T1000 (cell line): ENCODE results near the gene YJU2.
"Not testable (repeated sequence)": the region's sequence is repeated elsewhere in the genome, so short reads cannot be mapped to it uniquely, and the experiment has no call there.

Experiments used
- DNase-seq: peaks from one replicate; lab custom pipeline; 2025; ENCODE audit warnings: mixed read lengths; lab: John Stamatoyannopoulos, UW

The YJU2 gene

GRCh38 chr19:4267901-4268815 is 21.3 kb downstream of the YJU2 start:
- no peak for DNase-seq

GRCh38 chr19:4268816-4269430 is 22.0 kb downstream of the YJU2 start:
- no peak for DNase-seq

- DNase-seq: no peak
These were observed 26.0 kb downstream of the YJU2 start for GRCh38 chr19:4272894-4273293.

- DNase-seq: not testable (repeated sequence)
These were observed 27.4 kb downstream of the YJU2 start for GRCh38 chr19:4274321-4274686.

- no peak for DNase-seq
These were observed 30.4 kb downstream of the YJU2 start for GRCh38 chr19:4277191-4277696.

- DNase-seq: no peak
These were observed 31.1 kb downstream of the YJU2 start for GRCh38 chr19:4278010-4278409.

GRCh38 chr19:4278419-4279266 is 31.8 kb downstream of the YJU2 start, which contains the start of gene SHD:
TSS of gene SHD (plus strand) at chr19:4279266. CDS start at chr19:4280064, 798 bp downstream.
- DNase-seq: no peak

- no peak for DNase-seq
These were observed 32.3 kb downstream of the YJU2 start for GRCh38 chr19:4279267-4279529.

- DNase-seq: no peak
These were observed 32.9 kb downstream of the YJU2 start for GRCh38 chr19:4279530-4280422.

- DNase-seq: no peak
These were observed 37.5 kb downstream of the YJU2 start for GRCh38 chr19:4284176-4284958.

GRCh38 chr19:4284974-4285373 is 38.1 kb downstream of the YJU2 start:
- no peak for DNase-seq

GRCh38 chr19:4286141-4286540 is 39.3 kb downstream of the YJU2 start:
- not testable (repeated sequence) for DNase-seq

- no peak for DNase-seq
These were observed 41.4 kb downstream of the YJU2 start for GRCh38 chr19:4288091-4288777.

- DNase-seq: no peak
These were observed 44.4 kb downstream of the YJU2 start for GRCh38 chr19:4291184-4291732.

- DNase-seq: no peak
These were observed 45.6 kb downstream of the YJU2 start for GRCh38 chr19:4292515-4292914.

GRCh38 chr19:4294389-4294788 is 47.5 kb downstream of the YJU2 start:
- no peak for DNase-seq

- DNase-seq: no peak
These were observed 49.3 kb downstream of the YJU2 start for GRCh38 chr19:4295972-4296771.

GRCh38 chr19:4297901-4298809 is 51.3 kb downstream of the YJU2 start:
- no peak for DNase-seq
